ENCODE results near the gene MGAT3.

Gene MGAT3

DNA sequence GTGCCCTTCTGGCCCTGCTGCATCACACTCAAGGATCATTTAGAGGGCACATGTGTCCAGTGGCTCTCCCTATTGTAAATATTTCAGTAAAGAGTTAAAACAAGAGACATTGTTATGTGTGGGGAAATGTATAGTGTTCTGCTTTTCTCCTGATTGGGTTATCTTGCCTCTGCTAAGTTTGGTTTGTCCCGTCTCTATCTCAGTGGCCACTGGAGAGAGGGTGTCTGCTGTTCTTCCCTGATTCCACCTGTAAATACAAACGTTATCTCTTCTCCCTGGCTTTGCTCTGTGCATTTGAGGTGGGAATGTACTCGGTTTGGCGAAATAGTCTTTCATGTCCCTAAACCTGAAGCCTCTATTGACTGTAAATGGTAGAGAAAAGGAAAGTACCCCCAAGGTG, 51.6 kb downstream of the MGAT3 start:
- Histone ChIP-seq H3K9ac (ENCODE audit: insufficient read length) (no peak overlapping the region), H3K36me3 (ENCODE audit: insufficient read depth, low read length) (peaks cover 92% of the 10 kb centered on the region)
- no peak for TF ChIP-seq POLR2AphosphoS5 (IDR thresholded peaks at IDR 0.05; ENCODE audit: borderline replicate concordance, low read depth, low read length)
- no peak for TF ChIP-seq FOXP2 (optimal IDR thresholded peaks at IDR 0.05; ENCODE audit: control extremely low read depth, extremely low read length, insufficient read depth)
- no peak for TF ChIP-seq EZH2 (IDR thresholded peaks at IDR 0.05)

DNA sequence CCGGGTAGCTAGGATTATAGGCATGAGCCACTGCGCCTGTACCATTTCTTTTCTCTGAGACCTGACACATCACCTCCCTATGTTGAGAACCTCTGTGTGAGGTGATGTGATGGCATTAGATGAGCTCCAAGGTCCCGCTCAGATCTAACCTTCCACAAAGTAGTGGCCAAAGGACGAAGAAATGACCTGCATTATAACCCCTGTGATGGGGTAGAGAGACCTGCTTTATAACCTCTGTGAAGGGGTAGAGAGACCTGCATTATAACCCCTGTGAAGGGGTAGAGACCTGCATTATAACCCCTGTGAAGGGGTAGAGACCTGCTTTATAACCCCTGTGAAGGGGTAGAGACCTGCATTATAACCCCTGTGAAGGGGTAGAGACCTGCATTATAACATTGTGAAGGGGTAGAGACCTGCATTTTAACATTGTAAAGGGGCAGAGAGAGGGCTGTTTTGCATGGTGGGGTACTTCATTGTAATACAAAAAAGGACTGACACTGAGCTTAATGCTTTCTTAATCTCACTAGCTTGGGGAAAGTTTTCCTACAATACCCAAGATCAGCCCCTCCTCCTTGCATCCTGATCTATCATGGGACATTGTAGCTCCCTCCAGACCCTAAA, 53.8 kb downstream of the MGAT3 start:
- Histone ChIP-seq H3K27ac (no peak overlapping the region), H3K4me3 (no peak overlapping the region), H3K36me3 (ENCODE audit: insufficient read depth, low read length) (peaks cover 92% of the 10 kb centered on the region), H3K9me3 (ENCODE audit: low read depth, low read length) (no peaks in the 10 kb centered on the region), H3K9ac (ENCODE audit: insufficient read length) (no peak overlapping the region)
- no peak for DNase-seq (ENCODE audit: low read depth, low spot score)
- no peak for TF ChIP-seq FOXP2 (optimal IDR thresholded peaks at IDR 0.05; ENCODE audit: control extremely low read depth, extremely low read length, insufficient read depth)
- TF ChIP-seq EZH2 (IDR thresholded peaks at IDR 0.05) = no peak
- TF ChIP-seq POLR2AphosphoS5 (IDR thresholded peaks at IDR 0.05; ENCODE audit: borderline replicate concordance, low read depth, low read length) = no peak

More for the DNA sequence above, 51.6 kb downstream of the MGAT3 start:
- H3K27ac ChIP-seq = no peak overlapping the region
- H3K4me3 ChIP-seq = no peak overlapping the region
- DNase-seq (ENCODE audit: low read depth, low spot score) = no peak
- no peaks in the 10 kb centered on the region for H3K9me3 ChIP-seq (ENCODE audit: low read depth, low read length)

GRCh38 chr22:39511226-39511625, 54.4 kb downstream of the MGAT3 start:
- H3K9ac ChIP-seq (ENCODE audit: insufficient read length) = no peak overlapping the region
- H3K36me3 ChIP-seq (ENCODE audit: insufficient read depth, low read length) = peaks cover 92% of the 10 kb centered on the region
- TF ChIP-seq EZH2 (IDR thresholded peaks at IDR 0.05) (no peak), FOXP2 (optimal IDR thresholded peaks at IDR 0.05; ENCODE audit: control extremely low read depth, extremely low read length, insufficient read depth) (no peak), POLR2AphosphoS5 (IDR thresholded peaks at IDR 0.05; ENCODE audit: borderline replicate concordance, low read depth, low read length) (no peak)
- no peak overlapping the region for H3K27ac ChIP-seq
- no peaks in the 10 kb centered on the region for H3K9me3 ChIP-seq (ENCODE audit: low read depth, low read length)
- DNase-seq (ENCODE audit: low read depth, low spot score) = no peak
- H3K4me3 ChIP-seq = no peak overlapping the region

- no peak overlapping the region for H3K9ac ChIP-seq (ENCODE audit: insufficient read length)
- H3K9me3 ChIP-seq (ENCODE audit: low read depth, low read length) = no peaks in the 10 kb centered on the region
- no peak overlapping the region for H3K27ac ChIP-seq
- H3K36me3 ChIP-seq (ENCODE audit: insufficient read depth, low read length) = peaks cover 84% of the 10 kb centered on the region
- H3K4me3 ChIP-seq = no peak overlapping the region
- TF ChIP-seq EZH2 (IDR thresholded peaks at IDR 0.05) = no peak
- no peak for TF ChIP-seq FOXP2 (optimal IDR thresholded peaks at IDR 0.05; ENCODE audit: control extremely low read depth, extremely low read length, insufficient read depth)
- no peak for TF ChIP-seq POLR2AphosphoS5 (IDR thresholded peaks at IDR 0.05; ENCODE audit: borderline replicate concordance, low read depth, low read length)
- DNase-seq (ENCODE audit: low read depth, low spot score) = no peak
Observed at GRCh38 chr22:39512026-39512425, 55.2 kb downstream of the MGAT3 start.

- H3K9ac ChIP-seq (ENCODE audit: insufficient read length) = no peak overlapping the region
- H3K9me3 ChIP-seq (ENCODE audit: low read depth, low read length) = no peaks in the 10 kb centered on the region
- no peak for TF ChIP-seq FOXP2 (optimal IDR thresholded peaks at IDR 0.05; ENCODE audit: control extremely low read depth, extremely low read length, insufficient read depth)
- no peak for TF ChIP-seq EZH2 (IDR thresholded peaks at IDR 0.05)
- no peak for TF ChIP-seq POLR2AphosphoS5 (IDR thresholded peaks at IDR 0.05; ENCODE audit: borderline replicate concordance, low read depth, low read length)
- H3K4me3 ChIP-seq = no peak overlapping the region
- no peak for DNase-seq (ENCODE audit: low read depth, low spot score)
- peaks cover 71% of the 10 kb centered on the region for H3K36me3 ChIP-seq (ENCODE audit: insufficient read depth, low read length)
- no peak overlapping the region for H3K27ac ChIP-seq
Observed at GRCh38 chr22:39513791-39514190, 57.0 kb downstream of the MGAT3 start.

DNA sequence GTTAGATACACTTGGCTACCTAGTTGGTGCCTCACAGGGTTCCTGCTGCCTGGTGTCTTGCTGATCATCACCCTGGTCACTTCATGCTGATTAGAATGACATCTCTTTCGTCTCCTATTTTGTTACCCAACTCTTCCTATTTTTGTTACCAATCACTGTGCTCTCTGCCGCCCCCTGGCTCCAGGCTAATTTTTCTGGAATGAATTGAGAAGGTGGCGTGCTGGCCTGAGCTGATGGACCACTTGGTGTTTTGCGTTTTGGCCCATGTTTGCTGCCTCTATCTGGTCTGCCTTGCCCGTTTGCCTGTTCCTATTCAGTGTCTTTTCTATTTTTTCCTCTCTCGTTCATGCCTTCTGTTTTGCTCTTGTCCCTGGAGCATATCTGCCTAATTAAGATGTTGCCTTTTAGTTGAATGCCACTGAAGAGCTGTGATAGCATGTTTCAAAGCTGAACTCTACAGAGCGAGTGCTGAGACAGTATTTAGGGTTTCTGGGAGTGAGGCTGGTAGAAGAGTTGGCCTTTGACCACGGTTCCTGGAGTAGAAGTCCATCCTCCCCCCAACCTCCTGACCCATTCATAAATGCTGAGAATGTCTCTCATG, 57.7 kb downstream of the MGAT3 start:
- TF ChIP-seq EZH2 (IDR thresholded peaks at IDR 0.05) (no peak), POLR2AphosphoS5 (IDR thresholded peaks at IDR 0.05; ENCODE audit: borderline replicate concordance, low read depth, low read length) (no peak), FOXP2 (optimal IDR thresholded peaks at IDR 0.05; ENCODE audit: control extremely low read depth, extremely low read length, insufficient read depth) (no peak)
- no peak overlapping the region for H3K9ac ChIP-seq (ENCODE audit: insufficient read length)
- DNase-seq (ENCODE audit: low read depth, low spot score) = no peak
- H3K27ac ChIP-seq = no peak overlapping the region
- no peak overlapping the region for H3K4me3 ChIP-seq
- H3K36me3 ChIP-seq (ENCODE audit: insufficient read depth, low read length) = peaks cover 64% of the 10 kb centered on the region
- H3K9me3 ChIP-seq (ENCODE audit: low read depth, low read length) = no peaks in the 10 kb centered on the region

- Histone ChIP-seq H3K4me3 (no peak overlapping the region), H3K27ac (no peak overlapping the region), H3K36me3 (ENCODE audit: insufficient read depth, low read length) (peaks cover 56% of the 10 kb centered on the region), H3K9me3 (ENCODE audit: low read depth, low read length) (no peaks in the 10 kb centered on the region), H3K9ac (ENCODE audit: insufficient read length) (no peak overlapping the region)
- TF ChIP-seq FOXP2 (optimal IDR thresholded peaks at IDR 0.05; ENCODE audit: control extremely low read depth, extremely low read length, insufficient read depth) (no peak), POLR2AphosphoS5 (IDR thresholded peaks at IDR 0.05; ENCODE audit: borderline replicate concordance, low read depth, low read length) (no peak), EZH2 (IDR thresholded peaks at IDR 0.05) (no peak)
- DNase-seq (ENCODE audit: low read depth, low spot score) = no peak
Observed at GRCh38 chr22:39515266-39516050, 58.6 kb downstream of the MGAT3 start.

DNA sequence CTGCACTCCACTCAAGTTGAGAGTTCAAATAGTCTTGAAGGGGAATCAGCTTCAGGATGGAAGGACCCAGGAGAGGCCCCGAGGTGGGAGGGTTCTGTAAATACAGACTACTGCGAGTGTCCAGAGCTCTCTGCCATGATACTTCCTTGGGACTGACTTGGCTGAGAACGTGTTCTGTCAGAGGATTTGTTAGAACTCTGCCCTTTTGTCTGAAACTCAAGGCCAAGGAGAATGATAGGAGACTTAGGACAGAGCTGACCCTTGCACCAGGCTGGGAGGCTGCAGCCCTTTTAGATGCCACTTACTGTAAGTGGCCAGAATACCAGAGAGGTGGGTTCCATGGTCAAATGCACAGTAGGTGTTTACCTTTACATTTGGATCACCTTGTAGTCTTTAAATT, 60.7 kb downstream of the MGAT3 start:
- H3K27ac ChIP-seq = no peak overlapping the region

More for the DNA sequence above, 60.7 kb downstream of the MGAT3 start:
- Histone ChIP-seq H3K9ac (ENCODE audit: insufficient read length) (no peak overlapping the region), H3K4me3 (no peak overlapping the region), H3K36me3 (ENCODE audit: insufficient read depth, low read length) (peaks cover 53% of the 10 kb centered on the region), H3K9me3 (ENCODE audit: low read depth, low read length) (no peaks in the 10 kb centered on the region)
- no peak for DNase-seq (ENCODE audit: low read depth, low spot score)
- TF ChIP-seq EZH2 (IDR thresholded peaks at IDR 0.05) (no peak), FOXP2 (optimal IDR thresholded peaks at IDR 0.05; ENCODE audit: control extremely low read depth, extremely low read length, insufficient read depth) (no peak), POLR2AphosphoS5 (IDR thresholded peaks at IDR 0.05; ENCODE audit: borderline replicate concordance, low read depth, low read length) (no peak)

All from SK-N-MC (cell line).